Measurements from ENCODE around the gene PXT1.
A peak's percentile ranks its signal among the peaks of the same experiment; 100 is the strongest.
"Not testable (repeated sequence)": the region's sequence is repeated elsewhere in the genome, so short reads cannot be mapped to it uniquely, and the experiment has no call there.

PXT1 gene

DNA sequence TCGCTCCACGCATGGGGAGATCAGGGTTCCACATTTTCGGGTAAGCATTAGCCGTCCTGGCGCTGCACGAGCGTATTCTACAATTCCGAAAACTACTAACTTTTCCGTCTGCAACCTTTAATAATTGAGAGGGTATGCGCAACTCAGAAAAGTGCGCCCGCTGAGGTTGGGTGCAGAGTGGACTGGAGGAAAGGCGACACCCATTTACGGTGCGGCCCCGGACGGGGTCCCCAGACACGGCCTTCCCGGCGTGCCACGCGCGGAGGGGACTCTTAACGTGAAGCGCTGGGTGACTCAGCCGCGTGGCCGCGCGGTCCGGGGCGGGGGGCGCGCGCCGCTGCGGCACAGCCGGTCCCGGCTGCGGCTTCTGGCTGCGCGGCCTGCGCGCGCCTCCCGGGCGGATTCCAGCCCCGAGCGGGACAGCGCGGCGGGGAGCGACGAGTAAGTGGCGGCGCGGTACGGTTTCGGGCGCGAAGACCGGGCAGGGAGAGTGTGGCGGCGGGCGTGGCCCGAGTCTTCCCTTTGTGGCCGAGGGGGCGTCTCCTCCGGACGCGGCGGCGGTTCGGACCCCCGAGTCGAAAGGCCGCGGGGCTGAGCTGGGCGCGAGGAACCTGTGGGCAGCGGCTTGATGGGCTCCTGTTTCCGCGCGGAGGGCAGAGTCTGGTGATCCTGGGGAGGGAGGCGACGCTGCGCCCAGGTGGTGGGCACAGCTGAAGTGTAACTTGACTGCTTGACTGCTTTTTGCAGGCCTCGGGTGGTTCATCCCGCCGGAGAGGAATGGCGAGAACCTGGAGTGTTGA lies at the start of gene PXT1, which contains the start of gene KCTD20:
PXT1 (minus strand) TSS at position 184 of the 800 bp plus-strand sequence. CDS start 16,772 bp downstream, outside the sequence.
KCTD20 (plus strand) TSS at position 330 of the 800 bp plus-strand sequence. CDS start 27,098 bp downstream, outside the sequence.
- no peak for DNase-seq (ENCODE audit: low read depth, low spot score)
- peak within 1 kb of the TSS; percentile 85 for H3K27ac ChIP-seq

- H3K27ac ChIP-seq, result no peak overlapping the region
- DNase-seq (ENCODE audit: low read depth, low spot score), result no peak
Observed at GRCh38 chr6:36492092-36492491, 49.4 kb upstream of the PXT1 start.

- no peak overlapping the region for H3K27ac ChIP-seq
- no peak for DNase-seq (ENCODE audit: low read depth, low spot score)
Observed at GRCh38 chr6:36491378-36491965, 48.8 kb upstream of the PXT1 start.

GRCh38 chr6:36489426-36489825 lies 46.8 kb upstream of the PXT1 start:
- H3K27ac ChIP-seq, result no peak overlapping the region
- no peak for DNase-seq (ENCODE audit: low read depth, low spot score)

DNA sequence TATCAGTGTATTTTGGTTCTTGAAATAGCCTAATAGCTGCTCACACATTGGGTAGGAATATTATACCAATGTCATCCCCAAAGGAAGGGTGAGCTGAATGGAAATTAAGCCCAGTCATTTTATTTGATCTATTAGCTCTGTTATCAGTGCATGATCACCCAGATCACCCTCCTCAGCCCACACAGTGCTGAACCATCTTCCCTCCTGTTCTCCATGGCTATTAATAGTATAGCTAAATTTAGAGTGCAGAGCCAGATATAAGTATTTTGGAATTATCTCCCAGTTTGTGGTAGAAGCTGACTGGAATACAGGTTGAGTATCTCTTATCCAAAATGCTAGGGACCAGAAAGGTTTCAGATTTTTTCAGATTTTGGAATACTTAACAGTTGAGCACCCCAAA lies 45.6 kb upstream of the PXT1 start:
- H3K27ac ChIP-seq, result no peak overlapping the region
- no peak for DNase-seq (ENCODE audit: low read depth, low spot score)

DNA sequence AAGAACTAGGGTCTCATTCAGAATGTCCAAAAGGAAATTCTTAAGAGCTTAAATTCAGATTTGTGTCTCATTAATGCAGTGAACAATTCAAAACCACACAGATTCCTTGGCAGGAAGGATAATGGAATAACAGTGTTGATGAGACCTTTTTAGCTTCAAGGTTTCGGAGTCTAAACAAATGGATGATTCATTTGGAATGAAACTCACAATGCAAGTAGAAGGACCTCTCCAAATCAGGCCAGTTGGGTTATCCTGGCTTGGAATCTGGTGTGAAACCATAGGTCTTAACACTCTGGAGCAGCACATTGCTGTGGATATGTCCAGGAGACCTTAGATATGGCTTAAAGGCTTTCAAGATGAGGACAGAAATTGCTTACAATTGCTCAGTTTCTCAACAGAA lies 45.0 kb upstream of the PXT1 start:
- no peak overlapping the region for H3K27ac ChIP-seq
- no peak for DNase-seq (ENCODE audit: low read depth, low spot score)

GRCh38 chr6:36484736-36485135 lies 42.1 kb upstream of the PXT1 start:
- no peak overlapping the region for H3K27ac ChIP-seq
- no peak for DNase-seq (ENCODE audit: low read depth, low spot score)

DNA sequence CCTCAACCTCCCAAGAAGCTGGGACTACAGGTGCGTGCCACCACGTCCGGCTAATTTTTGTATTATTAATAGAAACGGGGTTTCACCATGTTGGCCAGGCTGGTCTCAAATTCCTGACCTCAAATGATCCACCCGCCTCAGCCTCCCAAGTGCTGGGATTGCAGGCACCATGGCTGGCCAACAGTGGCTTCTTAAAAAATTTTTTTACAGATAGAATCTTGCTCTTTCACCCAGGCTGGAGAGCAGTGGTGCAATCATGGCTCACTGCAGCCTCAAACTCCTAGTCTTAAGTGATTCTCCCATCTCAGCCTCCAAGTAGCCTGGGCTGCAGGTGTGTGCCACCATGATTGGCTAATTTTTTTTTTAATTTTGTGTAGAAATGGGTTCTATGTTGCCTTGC lies 40.7 kb upstream of the PXT1 start:
- not testable (repeated sequence) for DNase-seq (ENCODE audit: low read depth, low spot score); H3K27ac ChIP-seq

DNA sequence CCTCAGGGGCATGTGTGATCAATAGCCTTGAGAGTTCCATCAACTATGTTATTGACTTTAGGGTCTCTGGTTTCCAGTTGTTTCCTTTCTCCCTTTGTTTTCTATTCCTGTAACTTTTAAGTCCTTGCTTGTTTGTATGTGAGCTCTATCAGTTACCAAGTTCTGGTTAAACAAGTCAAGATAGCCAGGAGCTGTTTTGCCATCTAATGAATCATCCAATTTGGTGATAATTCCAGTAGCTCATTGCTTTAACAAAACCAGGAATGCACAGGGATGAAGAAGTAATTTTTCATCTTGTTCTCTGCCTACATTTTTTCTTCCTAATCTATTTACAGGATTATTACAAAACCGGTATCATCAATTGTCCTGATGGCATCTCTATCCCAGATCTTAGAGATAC lies 36.6 kb upstream of the PXT1 start:
- no peak overlapping the region for H3K27ac ChIP-seq
- DNase-seq (ENCODE audit: low read depth, low spot score), result no peak

DNA sequence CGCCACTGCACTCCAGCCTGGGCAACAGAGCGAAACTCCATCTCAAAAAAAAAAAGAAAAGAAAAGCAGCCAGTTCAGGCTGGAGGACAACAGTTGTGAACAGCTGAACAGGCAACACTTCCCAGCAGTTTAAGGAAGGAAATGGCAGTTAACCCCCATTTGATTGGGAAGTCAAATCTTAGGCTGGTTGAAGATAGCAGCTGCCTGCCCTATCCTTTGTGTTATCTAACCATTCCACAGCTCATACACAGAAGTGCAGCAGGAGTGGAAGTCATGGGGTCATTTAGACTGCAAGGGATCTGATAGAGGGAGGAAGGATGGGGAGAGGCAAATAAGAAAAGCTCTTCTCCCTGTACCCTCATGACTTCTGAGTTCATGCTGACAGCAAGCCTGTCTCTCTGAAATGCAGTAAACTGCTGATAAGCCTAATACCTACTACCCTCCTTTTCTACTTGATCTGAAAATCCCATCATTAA lies 35.4 kb upstream of the PXT1 start:
- H3K27ac ChIP-seq, result no peak overlapping the region
- DNase-seq (ENCODE audit: low read depth, low spot score), result no peak

DNA sequence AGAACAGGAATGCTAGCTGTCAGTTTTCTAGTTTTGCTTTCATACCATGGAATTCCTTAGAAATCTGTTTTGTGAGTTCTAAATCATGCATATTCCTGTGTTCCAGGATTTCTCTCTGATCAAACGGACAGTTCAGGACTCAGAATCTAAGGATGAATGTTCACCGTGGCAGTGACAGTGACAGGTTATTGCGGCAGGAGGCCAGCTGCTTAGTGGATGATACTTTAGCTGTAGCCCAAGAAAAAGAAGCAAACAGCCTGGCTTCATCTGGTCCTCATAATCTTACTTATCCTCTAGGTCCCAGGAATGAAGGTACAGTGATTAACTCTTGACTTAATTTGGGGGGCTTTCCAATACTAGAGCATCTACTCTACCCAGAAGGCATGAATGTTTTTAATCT lies 27.3 kb upstream of the PXT1 start:
- no peak for DNase-seq (ENCODE audit: low read depth, low spot score)
- H3K27ac ChIP-seq, result no peak overlapping the region

DNA sequence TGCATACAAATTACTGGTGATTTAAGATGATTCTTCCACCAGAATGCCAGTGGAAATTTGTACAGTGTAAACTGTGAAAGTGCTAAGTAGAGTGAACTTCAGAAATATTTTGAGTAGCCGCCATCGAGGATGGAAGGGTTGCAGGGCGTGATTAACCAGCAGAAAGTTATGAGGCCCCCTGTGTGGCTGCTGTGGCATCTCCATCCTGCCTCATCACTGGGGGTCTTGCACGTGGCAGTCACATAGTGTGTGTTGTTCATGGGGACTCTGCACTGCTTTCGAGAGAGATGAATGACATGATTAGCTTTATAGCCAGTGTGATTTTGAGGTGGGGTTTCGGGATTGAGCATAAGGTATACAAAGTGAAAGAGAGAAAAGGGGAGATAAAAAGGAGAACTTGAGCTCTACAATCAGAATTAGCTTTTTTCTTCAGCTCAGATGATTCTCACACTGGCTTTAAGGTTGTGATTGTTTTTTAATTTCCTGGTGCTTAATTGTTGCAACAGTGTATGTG lies 26.6 kb upstream of the PXT1 start:
- H3K27ac ChIP-seq, result no peak overlapping the region

DNA sequence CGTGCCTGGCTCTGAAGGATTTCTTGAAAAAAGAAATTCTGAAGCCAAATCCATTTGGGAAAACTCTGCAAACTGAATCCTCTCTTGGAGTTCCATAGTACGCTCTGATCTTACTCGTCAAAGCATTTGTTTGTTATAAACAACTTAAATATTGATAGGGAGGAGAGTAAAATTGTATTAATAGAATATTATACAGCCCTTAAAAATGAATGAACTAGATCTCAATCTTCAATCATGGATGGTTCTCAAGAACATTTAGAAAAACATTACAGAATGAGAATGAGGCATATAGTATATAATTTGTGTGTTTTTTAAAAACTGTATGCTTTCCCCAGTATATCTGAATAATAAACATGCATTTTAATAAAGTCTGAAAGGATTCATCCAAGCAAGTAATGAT lies 25.0 kb upstream of the PXT1 start:
- H3K27ac ChIP-seq, result no peak overlapping the region
- DNase-seq (ENCODE audit: low read depth, low spot score), result no peak

More for the DNA sequence above, 26.6 kb upstream of the PXT1 start:
- no peak for DNase-seq (ENCODE audit: low read depth, low spot score)

DNA sequence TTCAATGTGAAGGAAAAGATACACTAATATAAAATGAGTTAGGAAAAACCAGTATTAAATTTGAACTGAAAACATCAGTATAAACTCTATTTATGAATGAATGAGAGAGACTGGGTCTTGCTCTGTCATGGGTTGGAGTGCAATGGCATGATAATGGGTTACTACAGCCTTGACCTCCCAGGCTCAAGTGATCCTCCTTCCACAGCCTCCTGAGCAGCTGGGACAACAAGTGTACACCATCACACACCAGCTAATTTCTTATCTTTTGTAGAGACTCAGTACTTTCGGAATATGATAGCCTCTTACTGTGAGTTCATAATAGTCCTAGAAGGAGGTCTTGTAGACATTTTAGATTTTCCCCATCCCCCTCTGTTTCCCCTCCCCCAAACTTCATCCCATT lies 21.6 kb upstream of the PXT1 start:
- no peak overlapping the region for H3K27ac ChIP-seq
- no peak for DNase-seq (ENCODE audit: low read depth, low spot score)

DNA sequence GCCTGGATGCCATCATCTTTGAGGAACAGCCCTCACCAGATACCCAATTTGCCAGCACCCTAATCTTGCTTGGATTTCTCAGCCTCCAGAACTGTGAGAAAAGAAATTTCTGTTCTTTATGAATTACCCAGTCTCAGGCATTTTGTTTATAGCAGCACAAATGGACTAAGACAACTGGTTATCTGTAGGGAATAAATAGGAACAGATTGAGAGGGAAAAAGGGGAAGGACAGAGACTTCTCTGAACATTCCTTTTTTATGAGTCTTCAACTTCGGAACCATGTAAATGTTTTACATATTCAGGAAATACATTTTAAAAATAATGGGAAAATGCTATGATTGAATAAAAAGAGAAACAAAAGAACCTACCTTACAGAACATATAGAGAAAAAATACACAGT lies 21.0 kb upstream of the PXT1 start:
- DNase-seq (ENCODE audit: low read depth, low spot score), result no peak
- H3K27ac ChIP-seq, result no peak overlapping the region

DNA sequence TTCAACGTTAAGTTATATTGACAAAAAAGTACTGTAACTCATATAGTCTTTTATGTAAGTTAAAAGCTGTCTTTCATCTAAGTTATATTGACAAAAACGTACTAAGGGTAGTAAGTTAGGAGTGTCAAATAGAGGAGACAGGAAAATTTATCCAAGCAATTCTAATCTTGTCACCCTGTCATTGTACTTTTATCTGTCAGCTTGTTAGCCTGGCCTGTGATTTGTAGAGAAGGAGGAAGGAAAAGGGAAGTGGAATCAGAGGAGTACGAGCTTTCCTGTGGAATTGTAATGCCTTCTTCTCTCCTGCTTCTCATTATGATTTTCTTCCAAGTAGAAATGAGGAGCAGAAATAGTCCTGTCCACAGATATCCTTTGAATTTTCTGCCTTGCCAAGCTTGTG lies 19.0 kb upstream of the PXT1 start:
- DNase-seq (ENCODE audit: low read depth, low spot score), result no peak
- H3K27ac ChIP-seq, result no peak overlapping the region

DNA sequence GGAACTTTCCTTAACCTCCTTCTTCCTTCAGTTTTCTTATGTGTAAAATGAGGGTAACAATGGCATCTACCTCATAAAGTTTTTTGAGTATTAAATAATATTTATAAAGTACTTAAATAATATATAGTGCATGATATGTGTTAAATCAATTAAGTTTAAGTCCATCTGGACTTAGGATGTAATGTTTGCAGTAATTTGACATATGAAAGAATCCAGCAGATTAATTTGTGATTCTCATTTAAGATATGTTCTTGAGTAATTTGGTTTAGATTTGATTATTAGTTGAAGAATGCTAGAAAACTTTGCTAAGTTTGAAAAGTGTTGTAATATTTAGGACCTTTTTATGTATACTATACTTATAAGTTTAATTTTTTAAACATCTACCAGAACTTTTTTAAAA lies 18.3 kb upstream of the PXT1 start:
- H3K27ac ChIP-seq, result no peak overlapping the region
- DNase-seq (ENCODE audit: low read depth, low spot score), result no peak

DNA sequence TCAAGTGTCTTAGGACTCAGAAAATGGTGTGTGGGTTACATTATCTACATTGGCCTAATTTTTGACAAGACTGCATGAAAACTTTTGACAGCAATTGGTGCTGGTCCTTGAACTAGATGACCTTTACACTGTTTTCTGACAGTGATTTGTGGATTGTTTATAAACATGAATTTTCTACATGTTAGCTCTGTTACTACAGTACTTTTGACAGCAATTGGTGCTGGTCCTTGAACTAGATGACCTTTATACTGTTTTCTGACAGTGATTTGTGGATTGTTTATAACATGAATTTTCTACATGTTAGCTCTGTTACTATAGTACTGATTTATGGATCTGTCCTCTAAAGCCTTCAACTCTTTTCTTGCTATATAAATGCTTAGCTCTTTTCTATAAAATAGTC lies 16.8 kb upstream of the PXT1 start:
- H3K27ac ChIP-seq, result no peak overlapping the region
- DNase-seq (ENCODE audit: low read depth, low spot score), result no peak

- H3K27ac ChIP-seq, result no peak overlapping the region
- DNase-seq (ENCODE audit: low read depth, low spot score), result no peak
Observed at GRCh38 chr6:36455486-36456027, 12.9 kb upstream of the PXT1 start.

GRCh38 chr6:36452897-36453296 lies 10.2 kb upstream of the PXT1 start:
- H3K27ac ChIP-seq; DNase-seq (ENCODE audit: low read depth, low spot score): not testable (repeated sequence)

GRCh38 chr6:36449173-36449572 lies 6.5 kb upstream of the PXT1 start:
- DNase-seq (ENCODE audit: low read depth, low spot score); H3K27ac ChIP-seq: not testable (repeated sequence)
